Esophagus muscularis mucosa (tissue), 4 donors: ENCODE data around the gene KBTBD13. TPM values are rescaled to one million over a fixed set of nuclear protein-coding genes. Genes with fewer than 3 reads are reported as not detected.
"Not testable (repeated sequence)": the region's sequence is repeated elsewhere in the genome, so short reads cannot be mapped to it uniquely, and the experiment has no call there.

Experiments used
- DNase-seq: peaks from one replicate; pipeline ENCODE4 v3.0.0-alpha.2; 2017; ENCODE audit errors: extremely low spot score
- H3K27ac ChIP-seq, 4 donors: fragments of 200-600 bp; sonication (generic); replicated peaks in 1 of 4; 1 replicate in 3 of 4; 2 replicates in 1 of 4; pipeline ENCODE4 v1.5.1; 2016 to 2019; ENCODE audit warnings: mild to moderate bottlenecking in 1 of 4
- H3K27me3 ChIP-seq, 4 donors: fragments of 200-600 bp; sonication (generic); one replicate each; pipeline versions ENCODE4 v1.5.1 to v1.6.0; 2016 to 2019
- H3K36me3 ChIP-seq, 4 donors: fragments of 200-600 bp; sonication (generic); one replicate each; pipeline ENCODE4 v1.5.1; 2016 to 2019
- H3K4me1 ChIP-seq, 4 donors: fragments of 200-600 bp; sonication (generic); one replicate each; pipeline ENCODE4 v1.5.1; 2016 to 2019
- H3K4me3 ChIP-seq, 4 donors: fragments of 200-600 bp; sonication (generic); 1 replicate in 2 of 4; 2 replicates in 2 of 4; pipeline ENCODE4 v1.5.1; 2016 to 2019; ENCODE audit warnings: mild to moderate bottlenecking in 4 of 4, moderate library complexity in 1 of 4
- H3K9me3 ChIP-seq, 4 donors: fragments of 200-600 bp; sonication (generic); 1 replicate in 3 of 4; 2 replicates in 1 of 4; pipeline ENCODE4 v1.5.1; 2016 to 2019
- CTCF ChIP-seq, 3 experiments: fragments of 200-600 bp in 2 of 3; fragments of 450-650 bp in 1 of 3; sonication (generic) in 2 of 3; IDR thresholded peaks; one replicate each; pipeline ENCODE4 v1.5.1; 2017 to 2019; ENCODE audit warnings: antibody characterized with exemption in 3 of 3, mild to moderate bottlenecking in 2 of 3, moderate library complexity in 1 of 3
- EP300 ChIP-seq: sonication (generic); formaldehyde crosslinking; IDR thresholded peaks from one replicate; pipeline ENCODE4 v1.6.1; 2017; ENCODE audit warnings: antibody characterized with exemption
- POLR2A ChIP-seq: fragments of 450-650 bp; IDR thresholded peaks from one replicate; pipeline ENCODE4 v1.6.1; 2017; ENCODE audit warnings: antibody characterized with exemption, moderate library complexity, mild to moderate bottlenecking, low read depth
- POLR2AphosphoS5 ChIP-seq, 2 donors: sonication (generic); formaldehyde crosslinking; IDR thresholded peaks; one replicate each; pipeline ENCODE4 v1.6.1; 2017; ENCODE audit warnings: antibody characterized with exemption in 2 of 2
- WGBS: methylation state at CpG from one replicate; pipeline ENCODE4 v1.1.5; 2018; 5-methylcytosine and 5-hydroxymethylcytosine counted together
- intact Hi-C: fragments of 100-400 bp; cut with DNase I; formaldehyde crosslinking; loops from one replicate; pipeline ENCODE4 v1.15.1; 2023
- total RNA-seq, 4 donors: library from RNA; depleted of rRNA; stranded (reverse); fragments of >200 nt; gene quantifications; one replicate each; pipeline versions ENCODE4 v1.1.0 to v1.2.1, GENCODE V29; 2016

Gene KBTBD13
- total RNA-seq, 4 donors from 2014 or later, result 0.17 TPM; not detected in 3

- peaks cover 0 to 2% (median 0%) of the 10 kb centered on the region in 4 donors for H3K36me3 ChIP-seq
- H3K4me1 ChIP-seq, result peaks cover 67 to 77% (median 74%) of the 10 kb centered on the region in 4 donors
- peak overlapping the region; percentile 95 to 98 (median 96) for H3K27ac ChIP-seq
- TF ChIP-seq POLR2AphosphoS5 (IDR thresholded peaks at IDR 0.05) (peak; percentile 56 to 66), EP300 (no peak), POLR2A (no peak)
- intact Hi-C loops, result no loop called here
- H3K4me3 ChIP-seq, result no peak overlapping the region
- 25% methylated on average over 1 of the region's 1 CpG for WGBS
- no peaks in the 10 kb centered on the region for H3K27me3 ChIP-seq
- no peaks in the 10 kb centered on the region for H3K9me3 ChIP-seq
- DNase-seq, result no peak
Measured at GRCh38 chr15:65069179-65069578, 7.4 kb upstream of the KBTBD13 start.

- peak overlapping the region; percentile 95 to 98 (median 96) for H3K27ac ChIP-seq
- intact Hi-C loops, result no loop called here
- 66% methylated on average over 5 of the region's 5 CpGs for WGBS
- H3K9me3 ChIP-seq, result no peaks in the 10 kb centered on the region
- H3K36me3 ChIP-seq, result no peaks in the 10 kb centered on the region
- H3K27me3 ChIP-seq, result no peaks in the 10 kb centered on the region
- no peak for TF ChIP-seq POLR2AphosphoS5 (IDR thresholded peaks at IDR 0.05)
- no peak for DNase-seq
- H3K4me3 ChIP-seq, result no peak overlapping the region
- H3K4me1 ChIP-seq, result peaks cover 59 to 69% (median 66%) of the 10 kb centered on the region in 4 donors
Measured at GRCh38 chr15:65069779-65070546, 6.6 kb upstream of the KBTBD13 start.

GRCh38 chr15:65071381-65071811 is 5.2 kb upstream of the KBTBD13 start:
- H3K4me1 ChIP-seq, result peaks cover 50 to 65% (median 54%) of the 10 kb centered on the region in 4 donors
- H3K4me3 ChIP-seq, result no peak overlapping the region
- no peak for DNase-seq
- no CpG with 5 or more reads among the region's 5 CpGs for WGBS
- peaks cover 0 to under 1% (median 0%) of the 10 kb centered on the region in 4 donors for H3K27me3 ChIP-seq
- H3K9me3 ChIP-seq, result no peaks in the 10 kb centered on the region
- TF ChIP-seq CTCF (IDR thresholded peaks at IDR 0.05) (no peak), EP300 (no peak), POLR2AphosphoS5 (IDR thresholded peaks at IDR 0.05) (peak; percentile 7 to 28), POLR2A (no peak)
- H3K36me3 ChIP-seq, result no peaks in the 10 kb centered on the region
- intact Hi-C loops, result no loop called here
- peak overlapping the region; percentile 95 to 98 (median 96) for H3K27ac ChIP-seq

GRCh38 chr15:65072027-65072426 is 4.5 kb upstream of the KBTBD13 start:
- WGBS, result no CpG with 5 or more reads among the region's 1 CpG
- intact Hi-C loops, result no loop called here

GRCh38 chr15:65072617-65073016 is 3.9 kb upstream of the KBTBD13 start:
- H3K4me1 ChIP-seq, result peaks cover 62 to 73% (median 63%) of the 10 kb centered on the region in 4 donors
- DNase-seq, result no peak
- peaks cover 0 to 13% (median 0%) of the 10 kb centered on the region in 4 donors for H3K27me3 ChIP-seq

More at GRCh38 chr15:65072027-65072426, 4.5 kb upstream of the KBTBD13 start:
- Histone ChIP-seq H3K36me3 (no peaks in the 10 kb centered on the region), H3K27ac (peak overlapping the region; percentile 95 to 98 (median 96)), H3K4me1 (peaks cover 56 to 71% (median 60%) of the 10 kb centered on the region in 4 donors), H3K4me3 (no peak overlapping the region), H3K27me3 (peaks cover 0 to 7% (median 0%) of the 10 kb centered on the region in 4 donors), H3K9me3 (no peaks in the 10 kb centered on the region)
- no peak for TF ChIP-seq POLR2A
- TF ChIP-seq POLR2AphosphoS5 (IDR thresholded peaks at IDR 0.05), result no peak
- no peak for TF ChIP-seq EP300
- no peak for TF ChIP-seq CTCF (IDR thresholded peaks at IDR 0.05)
- no peak for DNase-seq

GRCh38 chr15:65074946-65075345 is 1.6 kb upstream of the KBTBD13 start:
- 97% methylated on average over 8 of the region's 22 CpGs for WGBS
- H3K9me3 ChIP-seq, H3K36me3 ChIP-seq, H3K4me3 ChIP-seq, intact Hi-C loops, H3K27ac ChIP-seq, DNase-seq: not testable (repeated sequence)
- H3K27me3 ChIP-seq, result peaks cover 0 to 16% (median 0%) of the 10 kb centered on the region in 4 donors
- H3K4me1 ChIP-seq, result peaks cover 46 to 70% (median 52%) of the 10 kb centered on the region in 4 donors

More at GRCh38 chr15:65072617-65073016, 3.9 kb upstream of the KBTBD13 start:
- peak overlapping the region; percentile 95 to 98 (median 96) for H3K27ac ChIP-seq
- H3K36me3 ChIP-seq, result no peaks in the 10 kb centered on the region
- no peaks in the 10 kb centered on the region for H3K9me3 ChIP-seq
- TF ChIP-seq POLR2AphosphoS5 (IDR thresholded peaks at IDR 0.05) (no peak), CTCF (IDR thresholded peaks at IDR 0.05) (no peak), EP300 (no peak)
- intact Hi-C loops, result no loop called here
- H3K4me3 ChIP-seq, result no peak overlapping the region
- 100% methylated on average over 3 of the region's 3 CpGs for WGBS

GRCh38 chr15:65075607-65076395 is 745 bp upstream of the KBTBD13 start:
- DNase-seq, H3K4me3 ChIP-seq, H3K9me3 ChIP-seq, H3K36me3 ChIP-seq, H3K27ac ChIP-seq, intact Hi-C loops: not testable (repeated sequence)
- H3K27me3 ChIP-seq, result peaks cover 0 to 16% (median 0%) of the 10 kb centered on the region in 4 donors
- WGBS, result 69% methylated on average over 11 of the region's 12 CpGs
- peaks cover 41 to 67% (median 47%) of the 10 kb centered on the region in 4 donors for H3K4me1 ChIP-seq
